ENCODE data around the gene TMEM179. TPM values are rescaled to one million over a fixed set of nuclear protein-coding genes. Genes with fewer than 3 reads are reported as not detected.
"Not testable (repeated sequence)": the region's sequence is repeated elsewhere in the genome, so short reads cannot be mapped to it uniquely, and the experiment has no call there.

The TMEM179 gene
- total RNA-seq, 1 donor: not detected

- Histone ChIP-seq H3K4me1 (ENCODE audit: insufficient read depth, low read length) (peaks cover 11% of the 10 kb centered on the region), H3K4me3 (ENCODE audit: low read length) (no peak overlapping the region), H3K9me3 (ENCODE audit: low read depth, low read length) (no peaks in the 10 kb centered on the region), H3K27me3 (ENCODE audit: insufficient read depth, low read length) (no peaks in the 10 kb centered on the region)
Measured at GRCh38 chr14:104641753-104642539, 37.4 kb upstream of the TMEM179 start.

GRCh38 chr14:104640681-104641080, 36.1 kb upstream of the TMEM179 start:
- H3K4me1 ChIP-seq (ENCODE audit: insufficient read depth, low read length): peaks cover 9% of the 10 kb centered on the region
- H3K9me3 ChIP-seq (ENCODE audit: low read depth, low read length): no peaks in the 10 kb centered on the region
- no peaks in the 10 kb centered on the region for H3K27me3 ChIP-seq (ENCODE audit: insufficient read depth, low read length)
- H3K4me3 ChIP-seq (ENCODE audit: low read length): no peak overlapping the region

GRCh38 chr14:104639885-104640548, 35.4 kb upstream of the TMEM179 start:
- peaks cover 9% of the 10 kb centered on the region for H3K4me1 ChIP-seq (ENCODE audit: insufficient read depth, low read length)
- H3K4me3 ChIP-seq (ENCODE audit: low read length): no peak overlapping the region
- no peaks in the 10 kb centered on the region for H3K9me3 ChIP-seq (ENCODE audit: low read depth, low read length)
- H3K27me3 ChIP-seq (ENCODE audit: insufficient read depth, low read length): no peaks in the 10 kb centered on the region

GRCh38 chr14:104639471-104639870, 34.9 kb upstream of the TMEM179 start:
- no peaks in the 10 kb centered on the region for H3K27me3 ChIP-seq (ENCODE audit: insufficient read depth, low read length)
- no peak overlapping the region for H3K4me3 ChIP-seq (ENCODE audit: low read length)
- peaks cover 9% of the 10 kb centered on the region for H3K4me1 ChIP-seq (ENCODE audit: insufficient read depth, low read length)
- no peaks in the 10 kb centered on the region for H3K9me3 ChIP-seq (ENCODE audit: low read depth, low read length)

GRCh38 chr14:104638927-104639450, 34.4 kb upstream of the TMEM179 start:
- H3K4me1 ChIP-seq (ENCODE audit: insufficient read depth, low read length): peaks cover 9% of the 10 kb centered on the region
- H3K27me3 ChIP-seq (ENCODE audit: insufficient read depth, low read length): no peaks in the 10 kb centered on the region
- no peak overlapping the region for H3K4me3 ChIP-seq (ENCODE audit: low read length)
- H3K9me3 ChIP-seq (ENCODE audit: low read depth, low read length): no peaks in the 10 kb centered on the region

GRCh38 chr14:104638190-104638589, 33.6 kb upstream of the TMEM179 start:
- H3K4me1 ChIP-seq (ENCODE audit: insufficient read depth, low read length): peaks cover 9% of the 10 kb centered on the region
- H3K27me3 ChIP-seq (ENCODE audit: insufficient read depth, low read length): no peaks in the 10 kb centered on the region
- H3K9me3 ChIP-seq (ENCODE audit: low read depth, low read length): no peaks in the 10 kb centered on the region
- H3K4me3 ChIP-seq (ENCODE audit: low read length): no peak overlapping the region

GRCh38 chr14:104637546-104638003, 33.0 kb upstream of the TMEM179 start:
- Histone ChIP-seq H3K4me1 (ENCODE audit: insufficient read depth, low read length) (peaks cover 9% of the 10 kb centered on the region), H3K4me3 (ENCODE audit: low read length) (no peak overlapping the region), H3K9me3 (ENCODE audit: low read depth, low read length) (no peaks in the 10 kb centered on the region), H3K27me3 (ENCODE audit: insufficient read depth, low read length) (no peaks in the 10 kb centered on the region)

- H3K9me3 ChIP-seq (ENCODE audit: low read depth, low read length); H3K4me1 ChIP-seq (ENCODE audit: insufficient read depth, low read length); H3K27me3 ChIP-seq (ENCODE audit: insufficient read depth, low read length): not testable (repeated sequence)
Measured at GRCh38 chr14:104636846-104637545, 32.4 kb upstream of the TMEM179 start.

GRCh38 chr14:104636131-104636530, 31.6 kb upstream of the TMEM179 start:
- Histone ChIP-seq H3K27me3 (ENCODE audit: insufficient read depth, low read length) (no peaks in the 10 kb centered on the region), H3K4me3 (ENCODE audit: low read length) (no peak overlapping the region), H3K9me3 (ENCODE audit: low read depth, low read length) (no peaks in the 10 kb centered on the region), H3K4me1 (ENCODE audit: insufficient read depth, low read length) (no peaks in the 10 kb centered on the region)

More at GRCh38 chr14:104636846-104637545, 32.4 kb upstream of the TMEM179 start:
- not testable (repeated sequence) for H3K4me3 ChIP-seq (ENCODE audit: low read length)

- no peaks in the 10 kb centered on the region for H3K27me3 ChIP-seq (ENCODE audit: insufficient read depth, low read length)
- H3K9me3 ChIP-seq (ENCODE audit: low read depth, low read length): no peaks in the 10 kb centered on the region
- H3K4me3 ChIP-seq (ENCODE audit: low read length): no peak overlapping the region
- H3K4me1 ChIP-seq (ENCODE audit: insufficient read depth, low read length): no peaks in the 10 kb centered on the region
Measured at GRCh38 chr14:104635717-104636116, 31.1 kb upstream of the TMEM179 start.

- Histone ChIP-seq H3K4me1 (ENCODE audit: insufficient read depth, low read length) (no peaks in the 10 kb centered on the region), H3K4me3 (ENCODE audit: low read length) (no peak overlapping the region), H3K27me3 (ENCODE audit: insufficient read depth, low read length) (no peaks in the 10 kb centered on the region), H3K9me3 (ENCODE audit: low read depth, low read length) (no peaks in the 10 kb centered on the region)
Measured at GRCh38 chr14:104634886-104635570, 30.5 kb upstream of the TMEM179 start.

GRCh38 chr14:104634138-104634760, 29.7 kb upstream of the TMEM179 start:
- H3K27me3 ChIP-seq (ENCODE audit: insufficient read depth, low read length): peaks cover 3% of the 10 kb centered on the region

GRCh38 chr14:104633276-104634137, 28.9 kb upstream of the TMEM179 start:
- no peak overlapping the region for H3K4me3 ChIP-seq (ENCODE audit: low read length)
- peaks cover 4% of the 10 kb centered on the region for H3K9me3 ChIP-seq (ENCODE audit: low read depth, low read length)
- H3K4me1 ChIP-seq (ENCODE audit: insufficient read depth, low read length): no peaks in the 10 kb centered on the region
- peaks cover 3% of the 10 kb centered on the region for H3K27me3 ChIP-seq (ENCODE audit: insufficient read depth, low read length)

More at GRCh38 chr14:104634138-104634760, 29.7 kb upstream of the TMEM179 start:
- Histone ChIP-seq H3K9me3 (ENCODE audit: low read depth, low read length) (peaks cover under 1% of the 10 kb centered on the region), H3K4me3 (ENCODE audit: low read length) (no peak overlapping the region), H3K4me1 (ENCODE audit: insufficient read depth, low read length) (no peaks in the 10 kb centered on the region)
